Brain microvascular endothelial cell (primary cell): ENCODE results near the gene PGAP3.

Source experiments
- DNase-seq: peaks from one replicate; pipeline ENCODE4 v3.0.0-alpha.2; 2020
- H3K27ac ChIP-seq: fragments of 250-450 bp; sonication (Bioruptor Pico); 2 replicates; pipeline ENCODE4 v1.5.1; 2020; ENCODE audit warnings: mild to moderate bottlenecking, moderate library complexity
- H3K27me3 ChIP-seq: fragments of 250-450 bp; sonication (Bioruptor Pico); replicated peaks from 2 replicates; pipeline ENCODE4 v1.5.1; 2020; ENCODE audit warnings: mild to moderate bottlenecking
- H3K36me3 ChIP-seq: fragments of 250-450 bp; sonication (Bioruptor Pico); replicated peaks from 2 replicates; pipeline ENCODE4 v1.5.1; 2020; ENCODE audit warnings: mild to moderate bottlenecking
- H3K4me3 ChIP-seq: 2 replicates; pipeline ENCODE4 v1.5.1; 2011; ENCODE audit warnings: low read depth, mild to moderate bottlenecking, control low read depth, low read length, moderate library complexity
- in situ Hi-C: cut with HindIII; loops from 2 replicates; pipeline ENCODE4 v1.10.0; 2017; ENCODE audit warnings: low sequenced_read_pairs, low pct_ligation_motif_present
- TF ChIP-seq, protein P1 (sequence below): IDR thresholded peaks from 2 replicates; pipeline ENCODE4 v1.5.1; 2011; ENCODE audit warnings: low read depth, mild to moderate bottlenecking, moderate library complexity, low read length, control low read depth, inconsistent platforms; ENCODE audit errors: missing control alignments

PGAP3 gene

DNA sequence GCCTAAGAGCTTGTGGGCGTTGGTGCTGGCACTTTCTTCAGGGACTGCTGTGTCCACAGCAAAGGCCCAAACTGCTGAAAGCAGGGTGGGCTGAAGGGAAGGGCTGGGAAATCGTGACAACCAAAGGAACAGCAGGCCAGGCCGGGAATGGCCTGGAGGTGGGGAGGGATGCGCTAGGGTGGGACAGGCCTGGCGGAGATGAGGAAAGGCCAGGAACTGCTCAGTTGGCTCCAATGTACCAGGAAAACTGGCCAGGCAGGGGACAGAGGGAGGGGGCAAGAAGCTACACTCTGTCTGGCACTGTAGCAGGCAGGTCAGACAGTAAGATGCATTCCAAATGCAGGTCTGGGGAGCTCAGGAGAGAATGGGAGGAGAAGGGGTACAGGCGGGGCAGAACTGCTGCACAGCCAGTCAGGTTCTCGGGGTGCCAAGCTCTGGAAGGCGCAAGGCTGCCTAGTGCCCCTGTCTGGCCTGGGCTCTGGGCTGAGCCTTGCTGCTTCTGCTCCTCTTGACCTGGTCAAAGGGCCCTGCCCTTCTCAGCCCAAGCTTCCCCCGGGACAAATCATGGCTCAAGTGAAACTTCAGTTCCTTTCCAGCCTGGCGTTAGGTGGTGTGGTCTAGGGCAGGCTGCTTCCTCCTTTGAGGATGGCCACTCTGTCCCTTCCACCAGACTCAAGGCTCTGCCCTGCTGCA, 12.3 kb downstream of the PGAP3 start:
- in situ Hi-C loops, result no loop called here
- Histone ChIP-seq H3K4me3 (no peak overlapping the region), H3K27ac (no peak overlapping the region)

DNA sequence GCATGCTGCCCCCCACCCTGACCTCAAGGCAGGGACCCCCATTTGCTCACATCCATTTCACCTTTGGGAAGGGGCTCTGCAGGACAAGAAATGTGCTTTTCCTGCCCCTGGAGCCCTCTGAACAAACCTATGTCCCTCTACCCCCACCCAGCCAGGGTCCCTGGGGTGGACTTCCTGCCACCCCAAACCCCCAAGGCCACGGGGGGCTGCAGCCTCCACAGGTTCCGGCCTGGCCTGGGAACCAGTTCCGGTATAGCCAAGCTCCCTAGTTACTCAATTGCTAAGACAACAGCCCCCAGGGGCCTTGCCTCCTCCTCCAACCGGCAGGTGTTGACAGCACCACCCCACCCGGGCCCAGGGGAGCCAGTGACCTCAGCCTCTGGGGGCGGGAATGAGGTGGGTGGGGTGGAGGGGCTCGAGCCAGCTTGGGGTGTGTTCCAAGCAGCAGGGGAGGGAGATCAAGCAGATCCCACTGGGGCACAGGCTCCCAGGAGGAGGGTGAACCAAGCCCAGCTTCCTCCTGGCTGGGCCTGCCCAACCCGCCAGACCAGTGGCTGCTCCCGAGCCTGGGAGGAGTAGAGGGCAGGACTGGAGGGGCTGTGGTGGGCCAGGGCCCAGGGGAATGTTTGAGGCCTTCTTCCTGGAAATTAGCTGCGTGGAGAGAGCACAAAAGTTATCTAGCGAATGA, 13.0 kb downstream of the PGAP3 start:
- no peak overlapping the region for H3K27ac ChIP-seq
- H3K27me3 ChIP-seq, result peaks cover 7% of the 10 kb centered on the region
- H3K4me3 ChIP-seq, result no peak overlapping the region
- in situ Hi-C loops, result no loop called here
- no peak for DNase-seq
- no peaks in the 10 kb centered on the region for H3K36me3 ChIP-seq
- TF ChIP-seq, protein P1, sequence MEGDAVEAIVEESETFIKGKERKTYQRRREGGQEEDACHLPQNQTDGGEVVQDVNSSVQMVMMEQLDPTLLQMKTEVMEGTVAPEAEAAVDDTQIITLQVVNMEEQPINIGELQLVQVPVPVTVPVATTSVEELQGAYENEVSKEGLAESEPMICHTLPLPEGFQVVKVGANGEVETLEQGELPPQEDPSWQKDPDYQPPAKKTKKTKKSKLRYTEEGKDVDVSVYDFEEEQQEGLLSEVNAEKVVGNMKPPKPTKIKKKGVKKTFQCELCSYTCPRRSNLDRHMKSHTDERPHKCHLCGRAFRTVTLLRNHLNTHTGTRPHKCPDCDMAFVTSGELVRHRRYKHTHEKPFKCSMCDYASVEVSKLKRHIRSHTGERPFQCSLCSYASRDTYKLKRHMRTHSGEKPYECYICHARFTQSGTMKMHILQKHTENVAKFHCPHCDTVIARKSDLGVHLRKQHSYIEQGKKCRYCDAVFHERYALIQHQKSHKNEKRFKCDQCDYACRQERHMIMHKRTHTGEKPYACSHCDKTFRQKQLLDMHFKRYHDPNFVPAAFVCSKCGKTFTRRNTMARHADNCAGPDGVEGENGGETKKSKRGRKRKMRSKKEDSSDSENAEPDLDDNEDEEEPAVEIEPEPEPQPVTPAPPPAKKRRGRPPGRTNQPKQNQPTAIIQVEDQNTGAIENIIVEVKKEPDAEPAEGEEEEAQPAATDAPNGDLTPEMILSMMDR, result no peak

More for the DNA sequence above, 12.3 kb downstream of the PGAP3 start:
- TF ChIP-seq, protein P1, result no peak
- H3K27me3 ChIP-seq, result peaks cover 7% of the 10 kb centered on the region
- no peak for DNase-seq
- H3K36me3 ChIP-seq, result no peaks in the 10 kb centered on the region

DNA sequence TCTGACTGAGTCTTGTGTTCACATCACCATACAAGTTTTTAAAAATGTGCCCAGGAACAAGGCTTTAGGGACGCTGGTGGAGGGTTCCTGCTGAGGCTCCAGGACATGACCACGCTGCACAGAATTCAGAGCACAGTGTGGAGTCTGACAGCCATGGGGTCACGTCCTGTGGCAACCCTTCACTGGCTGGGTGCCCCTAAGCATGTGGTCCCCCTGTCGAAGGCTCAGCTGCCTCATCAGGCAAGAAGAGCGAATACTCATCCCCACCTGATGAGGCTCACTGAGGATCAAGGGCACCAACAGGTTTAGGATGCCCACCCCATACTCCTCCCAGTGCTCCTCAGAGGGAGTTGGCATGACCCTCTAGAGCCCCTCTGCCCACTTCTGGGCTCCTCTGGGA, 13.7 kb downstream of the PGAP3 start:
- in situ Hi-C loops, result no loop called here
- Histone ChIP-seq H3K27me3 (peaks cover 7% of the 10 kb centered on the region), H3K4me3 (no peak overlapping the region), H3K27ac (no peak overlapping the region), H3K36me3 (no peaks in the 10 kb centered on the region)
- TF ChIP-seq, protein P1, result no peak
- no peak for DNase-seq

DNA sequence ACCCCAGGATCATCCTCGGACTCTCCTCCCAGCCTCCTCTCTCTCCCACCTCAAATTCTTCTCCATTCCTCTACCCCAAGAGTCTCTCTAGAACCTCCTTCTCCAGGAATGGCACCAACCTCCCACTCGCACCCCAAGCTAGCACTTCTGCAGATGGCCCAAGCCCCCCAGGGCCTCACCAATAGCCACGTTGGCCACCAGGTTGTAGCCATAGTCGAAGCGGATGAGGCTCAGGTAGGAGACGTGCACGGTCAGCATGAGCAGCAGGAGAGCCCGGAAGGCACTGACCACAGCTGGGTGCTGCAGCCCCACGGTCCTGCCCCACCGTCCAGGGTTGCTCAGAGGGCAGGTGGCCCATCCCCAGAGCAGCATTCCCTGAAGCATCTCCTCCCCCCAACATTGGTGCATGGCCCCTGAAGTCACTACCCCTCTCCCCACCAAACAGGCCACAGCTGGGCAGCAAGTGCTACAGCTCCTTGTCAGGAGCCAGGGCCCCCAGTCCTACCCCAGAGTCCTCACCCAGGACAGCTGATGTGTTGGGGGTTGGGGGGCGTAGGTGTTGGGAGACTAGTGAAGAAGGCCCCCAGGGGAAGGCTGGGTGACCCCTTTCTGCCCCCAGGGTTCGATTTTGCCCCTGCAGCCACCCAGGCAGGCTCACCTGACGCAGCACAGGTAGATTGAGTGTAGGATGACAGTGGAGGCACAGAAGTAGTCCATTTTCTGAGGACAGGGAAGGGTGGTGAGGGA, 14.3 kb downstream of the PGAP3 start:
- no peak overlapping the region for H3K27ac ChIP-seq
- H3K27me3 ChIP-seq, result peaks cover 7% of the 10 kb centered on the region
- in situ Hi-C loops, result no loop called here
- TF ChIP-seq, protein P1, result no peak
- no peak overlapping the region for H3K4me3 ChIP-seq
- no peak for DNase-seq
- H3K36me3 ChIP-seq, result no peaks in the 10 kb centered on the region

DNA sequence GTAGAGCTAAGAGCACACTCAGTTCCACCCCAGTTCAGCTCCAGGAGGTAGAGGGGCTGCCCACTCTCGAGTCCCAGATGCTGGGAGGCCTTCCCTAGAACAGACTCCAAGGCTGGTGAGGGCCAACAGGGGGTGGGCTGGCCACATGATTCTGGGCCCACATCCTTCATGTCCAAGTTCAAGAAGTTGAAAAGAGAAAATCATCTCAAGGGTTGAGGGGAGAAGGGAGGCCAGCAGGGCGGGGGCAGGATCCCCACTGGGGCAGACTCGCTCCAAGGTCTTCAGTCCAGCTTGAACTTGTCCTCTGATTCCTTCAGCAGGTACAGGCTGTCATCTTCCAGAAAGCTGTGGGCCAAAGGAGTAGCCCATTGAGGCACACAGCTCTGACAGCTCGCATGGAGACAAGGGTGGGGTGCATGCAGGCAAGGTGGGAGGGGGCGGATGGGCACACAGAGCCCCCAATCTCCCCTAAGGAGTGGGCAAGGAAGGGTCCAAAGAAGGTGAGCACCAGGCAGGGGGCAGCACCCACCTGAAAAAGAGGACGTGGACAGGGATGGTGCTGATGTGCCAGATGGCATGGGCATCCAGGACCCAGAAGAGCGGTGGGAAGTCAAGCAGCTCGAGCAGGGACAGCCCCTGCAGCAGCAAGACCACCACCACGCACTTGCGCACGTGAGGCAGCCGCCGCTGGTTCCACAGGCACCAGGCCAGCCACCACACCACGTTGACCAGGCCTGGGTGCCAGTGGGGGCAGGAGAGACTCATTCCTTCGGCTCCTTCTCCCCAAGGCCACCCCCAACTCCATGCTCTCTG, 15.1 kb downstream of the PGAP3 start:
- TF ChIP-seq, protein P1, result no peak
- Histone ChIP-seq H3K27ac (no peak overlapping the region), H3K27me3 (peaks cover 7% of the 10 kb centered on the region), H3K4me3 (no peak overlapping the region), H3K36me3 (no peaks in the 10 kb centered on the region)
- no peak for DNase-seq
- in situ Hi-C loops, result no loop called here
